BE2C (cell line): ENCODE data around the gene INPP5E.
"Not testable (repeated sequence)": the region's sequence is repeated elsewhere in the genome, so short reads cannot be mapped to it uniquely, and the experiment has no call there.

Source experiments
- DNase-seq: peaks from one replicate; pipeline ENCODE4 v3.0.0-alpha.2; 2020
- H3K27me3 ChIP-seq: fragments of 250-450 bp; sonication (Bioruptor Pico); 2 replicates; pipeline ENCODE4 v1.5.1; 2020; ENCODE audit warnings: mild to moderate bottlenecking
- H3K36me3 ChIP-seq: fragments of 250-450 bp; sonication (Bioruptor Pico); 2 replicates; pipeline ENCODE4 v1.5.1; 2020; ENCODE audit warnings: mild to moderate bottlenecking
- H3K4me1 ChIP-seq: fragments of 250-450 bp; sonication (Bioruptor Pico); 2 replicates; pipeline ENCODE4 v1.5.1; 2020
- H3K4me3 ChIP-seq: 2 replicates; pipeline ENCODE4 v1.5.1; 2011; ENCODE audit warnings: low read depth, low read length
- H3K9me3 ChIP-seq: fragments of 250-450 bp; sonication (Bioruptor Pico); 2 replicates; pipeline ENCODE4 v1.5.1; 2020
- TF ChIP-seq, protein P1 (sequence below): IDR thresholded peaks from 2 replicates; pipeline ENCODE4 v1.5.1; 2012; ENCODE audit warnings: mild to moderate bottlenecking, low read depth, low read length

Gene INPP5E

DNA sequence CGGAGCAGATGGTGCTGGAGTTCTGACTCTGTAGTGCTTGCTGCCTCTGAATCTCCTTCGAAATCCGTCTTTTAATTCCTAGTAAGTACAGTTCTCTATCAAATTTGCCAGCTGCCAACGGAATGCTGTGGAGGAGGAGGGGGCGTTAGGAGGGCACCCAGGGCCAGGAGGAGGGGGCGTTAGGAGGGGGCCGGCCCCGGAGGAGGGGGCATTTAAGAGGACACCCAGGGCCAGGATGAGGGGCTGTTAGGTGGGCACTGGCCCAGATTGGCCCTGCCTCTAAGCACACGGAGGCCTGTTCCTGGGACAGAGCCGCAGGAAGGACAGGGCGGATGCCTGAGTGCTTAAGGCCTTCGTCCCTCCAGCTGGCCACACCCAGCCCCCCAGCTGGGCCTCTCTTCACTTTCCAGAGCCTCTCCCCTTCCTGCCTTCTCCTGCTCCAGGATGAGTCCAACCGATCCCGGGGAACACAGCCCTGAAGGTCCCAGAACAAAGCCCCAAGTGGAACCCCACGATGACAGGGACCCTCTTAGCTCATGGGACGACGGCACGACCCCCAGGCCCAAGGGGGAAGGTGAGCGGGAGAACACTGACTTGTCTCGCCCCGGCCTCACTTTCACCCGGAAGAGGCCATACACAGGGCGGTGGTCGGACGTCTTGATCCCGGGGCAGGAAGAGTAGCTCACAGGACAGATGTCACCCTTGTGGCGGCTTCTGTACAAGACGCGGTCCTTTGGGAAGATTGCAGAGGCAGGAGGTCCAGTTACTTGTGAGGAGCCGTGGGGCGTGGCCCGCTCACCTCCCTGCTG, 9.8 kb downstream of the INPP5E start:
- no peaks in the 10 kb centered on the region for H3K9me3 ChIP-seq
- TF ChIP-seq, protein P1, sequence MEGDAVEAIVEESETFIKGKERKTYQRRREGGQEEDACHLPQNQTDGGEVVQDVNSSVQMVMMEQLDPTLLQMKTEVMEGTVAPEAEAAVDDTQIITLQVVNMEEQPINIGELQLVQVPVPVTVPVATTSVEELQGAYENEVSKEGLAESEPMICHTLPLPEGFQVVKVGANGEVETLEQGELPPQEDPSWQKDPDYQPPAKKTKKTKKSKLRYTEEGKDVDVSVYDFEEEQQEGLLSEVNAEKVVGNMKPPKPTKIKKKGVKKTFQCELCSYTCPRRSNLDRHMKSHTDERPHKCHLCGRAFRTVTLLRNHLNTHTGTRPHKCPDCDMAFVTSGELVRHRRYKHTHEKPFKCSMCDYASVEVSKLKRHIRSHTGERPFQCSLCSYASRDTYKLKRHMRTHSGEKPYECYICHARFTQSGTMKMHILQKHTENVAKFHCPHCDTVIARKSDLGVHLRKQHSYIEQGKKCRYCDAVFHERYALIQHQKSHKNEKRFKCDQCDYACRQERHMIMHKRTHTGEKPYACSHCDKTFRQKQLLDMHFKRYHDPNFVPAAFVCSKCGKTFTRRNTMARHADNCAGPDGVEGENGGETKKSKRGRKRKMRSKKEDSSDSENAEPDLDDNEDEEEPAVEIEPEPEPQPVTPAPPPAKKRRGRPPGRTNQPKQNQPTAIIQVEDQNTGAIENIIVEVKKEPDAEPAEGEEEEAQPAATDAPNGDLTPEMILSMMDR, result no peak
- DNase-seq, result no peak
- no peaks in the 10 kb centered on the region for H3K4me1 ChIP-seq
- no peak overlapping the region for H3K4me3 ChIP-seq
- H3K27me3 ChIP-seq, result no peaks in the 10 kb centered on the region
- H3K36me3 ChIP-seq, result peaks cover 57% of the 10 kb centered on the region

DNA sequence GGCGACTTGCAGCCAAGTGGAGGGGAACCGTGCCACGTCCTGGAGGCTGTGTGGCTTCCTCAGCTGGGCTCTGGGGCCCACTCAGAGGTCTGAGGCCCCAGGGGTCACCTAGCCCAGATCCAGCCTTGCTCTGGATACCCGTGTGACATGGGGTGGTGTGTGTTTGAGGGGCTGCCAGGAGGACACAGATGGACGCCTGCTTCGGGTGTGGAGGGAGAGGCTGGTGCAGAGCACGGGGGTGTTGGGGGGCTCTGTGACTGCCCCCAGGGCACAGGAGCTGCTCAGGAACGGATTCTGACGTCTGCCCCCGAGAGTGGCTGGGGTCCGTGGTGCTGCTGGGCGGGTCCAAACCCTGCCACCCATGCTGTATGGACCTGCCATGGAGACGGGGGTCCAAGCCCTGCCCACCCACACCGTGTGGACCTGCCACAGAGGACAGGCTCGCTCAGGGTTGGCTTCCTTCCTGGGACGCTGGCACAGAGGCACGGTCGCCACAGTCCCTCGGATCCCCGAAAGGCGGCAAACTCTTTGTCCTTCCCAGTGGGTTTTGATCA, 10.5 kb downstream of the INPP5E start:
- no peaks in the 10 kb centered on the region for H3K9me3 ChIP-seq
- DNase-seq, result no peak
- no peaks in the 10 kb centered on the region for H3K4me1 ChIP-seq
- TF ChIP-seq, protein P1, result no peak
- H3K36me3 ChIP-seq, result peaks cover 64% of the 10 kb centered on the region
- no peaks in the 10 kb centered on the region for H3K27me3 ChIP-seq
- no peak overlapping the region for H3K4me3 ChIP-seq

DNA sequence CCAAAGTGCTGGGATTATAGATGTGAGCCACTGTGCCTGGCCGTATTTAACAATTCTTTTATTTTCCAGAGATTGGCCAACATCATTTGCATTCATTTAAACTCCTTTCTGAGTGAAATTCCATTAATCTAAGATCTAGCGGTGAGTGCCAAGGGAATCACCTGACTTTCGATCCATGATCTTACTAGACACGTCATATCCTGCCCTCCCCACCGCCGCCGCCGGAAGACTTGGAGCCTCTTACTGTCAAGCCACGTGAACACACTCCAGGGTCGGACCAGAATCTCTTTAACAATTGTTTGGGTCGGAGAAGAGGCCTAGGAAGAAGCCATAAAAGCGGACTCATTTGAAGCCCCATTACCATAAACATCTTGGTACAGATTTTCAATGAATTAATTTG, 12.9 kb downstream of the INPP5E start:
- Histone ChIP-seq H3K9me3 (no peaks in the 10 kb centered on the region), H3K27me3 (no peaks in the 10 kb centered on the region), H3K4me3 (no peak overlapping the region), H3K36me3 (peaks cover 74% of the 10 kb centered on the region), H3K4me1 (no peaks in the 10 kb centered on the region)
- TF ChIP-seq, protein P1, result no peak
- DNase-seq, result no peak

DNA sequence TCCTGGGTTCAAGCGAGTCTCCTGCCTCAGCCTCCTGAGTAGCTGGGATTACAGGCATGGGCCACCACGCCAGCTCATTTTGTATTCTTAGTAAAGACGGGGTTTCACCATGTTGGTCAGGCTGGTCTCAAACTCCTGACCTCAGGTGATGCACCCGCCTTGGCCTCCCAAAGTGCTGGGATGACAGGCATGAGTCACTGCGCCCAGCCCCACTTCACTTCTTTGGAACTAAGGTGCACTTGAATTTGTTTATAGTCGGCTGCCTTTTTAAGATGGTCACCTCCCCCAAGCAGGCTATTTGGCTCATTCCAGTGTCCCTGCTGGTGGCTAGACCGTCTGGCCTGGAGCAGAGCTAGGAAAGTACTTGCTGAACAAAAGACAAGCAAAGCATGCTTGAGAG, 14.3 kb downstream of the INPP5E start:
- not testable (repeated sequence) for H3K4me1 ChIP-seq, DNase-seq
- peaks cover 80% of the 10 kb centered on the region for H3K36me3 ChIP-seq

DNA sequence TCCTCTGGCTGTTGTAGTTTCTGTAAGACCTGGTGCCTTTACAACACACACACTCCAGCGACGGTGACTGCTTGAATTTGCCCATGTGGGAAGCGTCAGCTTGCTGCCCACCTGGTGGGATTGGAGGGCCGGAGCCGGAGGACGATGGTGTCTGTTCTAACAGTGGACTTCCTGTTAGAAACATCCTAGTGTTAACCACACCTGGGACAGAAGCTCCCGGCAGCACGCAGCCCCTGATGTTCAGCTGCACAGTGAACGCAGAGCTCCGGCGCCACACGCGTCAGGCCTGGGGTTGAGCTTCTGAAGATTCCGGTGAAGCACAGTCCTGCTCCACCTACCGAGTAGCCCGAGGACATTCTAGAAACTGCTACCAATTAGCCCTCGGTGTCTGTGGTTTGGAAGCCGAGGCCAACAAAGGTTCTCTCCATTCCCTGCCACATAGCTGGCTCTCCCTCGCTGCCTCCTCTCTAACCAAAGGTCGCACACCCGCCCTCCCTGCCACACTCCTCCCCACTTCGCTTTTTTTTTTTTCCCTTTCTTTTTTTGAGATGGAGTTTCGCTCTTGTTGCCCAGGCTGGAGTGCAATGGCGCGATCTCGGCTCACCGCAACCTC, 14.8 kb downstream of the INPP5E start:
- Histone ChIP-seq H3K27me3 (no peaks in the 10 kb centered on the region), H3K36me3 (peaks cover 78% of the 10 kb centered on the region), H3K4me3 (no peak overlapping the region), H3K9me3 (no peaks in the 10 kb centered on the region), H3K4me1 (no peaks in the 10 kb centered on the region)
- DNase-seq, result no peak
- TF ChIP-seq, protein P1, result no peak

More for the DNA sequence above, 14.3 kb downstream of the INPP5E start:
- not testable (repeated sequence) for H3K9me3 ChIP-seq, H3K27me3 ChIP-seq, H3K4me3 ChIP-seq

DNA sequence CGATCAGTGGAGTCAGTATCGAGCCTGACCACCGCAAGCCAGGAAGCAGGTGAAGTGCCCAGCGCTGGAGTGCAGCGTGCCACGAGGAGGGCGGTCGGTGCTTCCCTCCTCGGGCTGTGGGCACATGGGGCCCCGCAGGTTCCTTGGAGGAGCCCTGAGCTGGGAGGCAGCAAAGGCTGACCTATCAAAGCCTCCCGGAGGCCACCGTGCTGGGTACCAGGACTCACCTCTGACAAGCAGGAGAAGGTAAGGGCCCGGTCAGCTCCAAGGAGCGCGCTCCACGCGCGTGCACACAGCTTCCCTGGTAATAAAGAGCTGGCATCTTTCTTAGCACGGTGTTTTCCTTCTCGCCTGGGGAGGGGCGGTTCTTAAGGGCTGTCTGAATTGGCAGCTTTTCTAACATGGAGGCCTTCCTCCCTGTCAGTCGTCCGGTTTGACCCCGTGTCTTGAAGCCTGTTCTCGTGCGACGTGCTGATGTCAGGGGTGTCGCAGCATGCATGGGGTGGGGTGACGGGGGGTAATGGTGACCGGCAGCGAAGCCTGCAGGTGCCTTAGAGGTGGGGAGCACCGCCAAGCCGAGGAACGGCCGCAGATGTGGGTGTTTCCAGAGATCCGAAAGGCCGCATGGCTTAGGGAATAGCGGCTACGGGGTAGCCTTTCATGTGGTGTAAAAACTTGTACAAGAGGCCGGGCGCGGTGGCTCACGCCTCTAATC, 16.1 kb downstream of the INPP5E start:
- H3K36me3 ChIP-seq, result peaks cover 79% of the 10 kb centered on the region
- TF ChIP-seq, protein P1, result no peak

More for the DNA sequence above, 16.1 kb downstream of the INPP5E start:
- Histone ChIP-seq H3K4me1 (no peaks in the 10 kb centered on the region), H3K27me3 (no peaks in the 10 kb centered on the region), H3K9me3 (no peaks in the 10 kb centered on the region), H3K4me3 (no peak overlapping the region)
- no peak for DNase-seq
